ENCODE measurements around the gene HIVEP3. TPM values are rescaled to one million over a fixed set of nuclear protein-coding genes. Genes with fewer than 3 reads are reported as not detected.

HIVEP3 gene
- total RNA-seq, 1 experiment from 2014 or later: 11.0 TPM

- Histone ChIP-seq H3K27me3 (ENCODE audit: insufficient read depth, low read depth) (no peaks in the 10 kb centered on the region), H3K4me1 (replicated peaks; ENCODE audit: insufficient read depth) (no peaks in the 10 kb centered on the region), H3K36me3 (ENCODE audit: low read depth) (no peaks in the 10 kb centered on the region), H3K9me3 (ENCODE audit: insufficient read depth, low read depth) (no peaks in the 10 kb centered on the region), H3K27ac (no peak overlapping the region), H3K4me2 (no peak overlapping the region), H3K4me3 (no peak overlapping the region), H3F3A (ENCODE audit: insufficient read depth, low read depth) (no peaks in the 10 kb centered on the region), H4K20me1 (ENCODE audit: insufficient read depth) (no peaks in the 10 kb centered on the region), H2AFZ (no peak overlapping the region), H3K79me2 (ENCODE audit: low read depth) (no peaks in the 10 kb centered on the region), H3K9me2 (ENCODE audit: insufficient read depth) (no peaks in the 10 kb centered on the region)
- BruUV-seq (replicated peaks): no TSS peak
- CTCF ChIA-PET: interaction anchor here (0.5 kb wide), 1 partner anchor 222 kb away, joined by 4 read pairs; no protein-coding TSS in a partner anchor
- no peak for DNase-seq
- POLR2A ChIA-PET (ENCODE audit: unreplicated experiment): no interaction called here
- no peak for TF ChIP-seq CTCF (conservative IDR thresholded peaks at IDR 0.05)
- TF ChIP-seq EZH2 (IDR thresholded peaks at IDR 0.05; ENCODE audit: low read depth): no peak
- intact Hi-C loops (cut with micrococcal nuclease; ENCODE audit: unreplicated experiment): loop anchor here (2.0 to 10.0 kb wide), 4 partner anchors 59 to 331 kb away; partner anchors contain the start of gene HIVEP3
Observed at GRCh38 chr1:41813755-41814745, 104.7 kb downstream of the HIVEP3 start.

GRCh38 chr1:41813226-41813625 is 105.5 kb downstream of the HIVEP3 start:
- Histone ChIP-seq H3K27me3 (ENCODE audit: insufficient read depth, low read depth) (no peaks in the 10 kb centered on the region), H3K4me3 (no peak overlapping the region), H4K20me1 (ENCODE audit: insufficient read depth) (no peaks in the 10 kb centered on the region), H3K4me1 (replicated peaks; ENCODE audit: insufficient read depth) (0 out of 2 replicates have a peak, but pooled peaks cover 4% of the 10 kb centered on the region), H3K79me2 (ENCODE audit: low read depth) (no peaks in the 10 kb centered on the region), H3K9me2 (ENCODE audit: insufficient read depth) (no peaks in the 10 kb centered on the region), H3K36me3 (ENCODE audit: low read depth) (no peaks in the 10 kb centered on the region), H2AFZ (no peak overlapping the region), H3K4me2 (no peak overlapping the region), H3K27ac (no peak overlapping the region), H3F3A (ENCODE audit: insufficient read depth, low read depth) (no peaks in the 10 kb centered on the region), H3K9me3 (ENCODE audit: insufficient read depth, low read depth) (no peaks in the 10 kb centered on the region)
- TF ChIP-seq EZH2 (IDR thresholded peaks at IDR 0.05; ENCODE audit: low read depth) (no peak), CTCF (conservative IDR thresholded peaks at IDR 0.05) (no peak)
- BruUV-seq (replicated peaks): no TSS peak
- POLR2A ChIA-PET (ENCODE audit: unreplicated experiment): no interaction called here
- intact Hi-C loops (cut with micrococcal nuclease; ENCODE audit: unreplicated experiment): loop anchor here (2.0 to 10.0 kb wide), 4 partner anchors 58 to 332 kb away; partner anchors contain the start of gene HIVEP3
- CTCF ChIA-PET: interaction anchor here (0.8 kb wide), 1 partner anchor 334 kb away, joined by 3 read pairs; no protein-coding TSS in a partner anchor
- DNase-seq: no peak

GRCh38 chr1:41812453-41812852 is 106.3 kb downstream of the HIVEP3 start:
- Histone ChIP-seq H3K27me3 (ENCODE audit: insufficient read depth, low read depth) (no peaks in the 10 kb centered on the region), H3K4me1 (replicated peaks; ENCODE audit: insufficient read depth) (peaks cover 8% of the 10 kb centered on the region; the same call in 1 of the 2 replicates), H3K4me2 (peak overlapping the region; percentile 19; the same call in 1 of the 2 replicates), H3K27ac (no peak overlapping the region), H4K20me1 (ENCODE audit: insufficient read depth) (no peaks in the 10 kb centered on the region), H3K36me3 (ENCODE audit: low read depth) (no peaks in the 10 kb centered on the region), H3K79me2 (ENCODE audit: low read depth) (no peaks in the 10 kb centered on the region), H2AFZ (no peak overlapping the region), H3F3A (ENCODE audit: insufficient read depth, low read depth) (no peaks in the 10 kb centered on the region), H3K9me3 (ENCODE audit: insufficient read depth, low read depth) (no peaks in the 10 kb centered on the region), H3K4me3 (no peak overlapping the region), H3K9me2 (ENCODE audit: insufficient read depth) (no peaks in the 10 kb centered on the region)
- no peak for TF ChIP-seq EZH2 (IDR thresholded peaks at IDR 0.05; ENCODE audit: low read depth)
- no peak for TF ChIP-seq CTCF (conservative IDR thresholded peaks at IDR 0.05)
- intact Hi-C loops (cut with micrococcal nuclease; ENCODE audit: unreplicated experiment): loop anchor here (1.0 to 10.0 kb wide), 9 partner anchors 58 to 332 kb away; partner anchors contain the start of gene HIVEP3
- ChIA-PET CTCF (interaction anchor here (0.5 to 1.0 kb wide), 5 partner anchors 38 to 335 kb away, joined by 3 to 8 read pairs (median 3); no protein-coding TSS in a partner anchor), POLR2A (ENCODE audit: unreplicated experiment) (interaction anchor here (0.5 kb wide), 1 partner anchor 78 kb away, joined by 4 read pairs; no protein-coding TSS in a partner anchor)
- no TSS peak for BruUV-seq (replicated peaks)
- no peak for DNase-seq
